ELF-1 (cell line): ENCODE measurements around the gene GPR35.

ENCODE experiments used
- DNase-seq: peaks from one replicate; pipeline ENCODE4 v3.0.0-alpha.2; 2016; ENCODE audit warnings: low read depth, low spot score

The GPR35 gene

DNA sequence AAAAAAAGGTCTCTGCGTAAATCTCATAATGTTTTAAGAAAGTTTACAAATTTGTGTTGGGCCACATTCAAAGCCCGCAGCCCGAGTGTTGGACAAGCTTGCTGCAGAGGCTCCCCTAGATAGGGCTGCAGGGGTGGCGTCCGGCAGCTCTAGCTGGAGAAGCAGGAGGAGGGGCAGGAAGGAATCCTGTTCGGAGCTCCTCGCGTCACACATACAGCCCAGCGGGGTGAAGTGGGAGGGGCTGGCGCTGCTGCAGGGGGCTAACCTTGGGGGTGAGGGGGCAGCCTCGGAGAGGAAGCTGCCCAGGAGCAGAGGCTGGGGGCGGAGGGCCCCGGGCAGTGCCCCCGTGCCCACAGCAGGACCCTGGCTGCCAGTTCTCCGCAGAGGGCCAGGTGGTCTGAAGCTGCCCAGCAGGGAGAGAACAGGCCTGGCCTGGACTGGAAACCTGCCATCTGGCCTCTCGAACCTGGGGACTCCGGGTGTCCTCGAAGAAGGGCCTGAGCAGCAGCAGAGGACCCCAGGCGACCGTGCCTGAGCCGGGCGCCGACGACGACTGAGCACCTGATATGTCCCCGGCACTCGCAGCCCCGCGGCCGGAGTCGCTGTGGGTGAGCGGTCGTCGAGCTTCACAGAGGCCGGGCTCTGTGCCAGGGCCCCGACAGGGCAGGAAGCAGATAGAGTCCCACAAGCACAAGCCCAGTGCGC lies 2.6 kb upstream of the GPR35 start:
- no peak for DNase-seq

DNA sequence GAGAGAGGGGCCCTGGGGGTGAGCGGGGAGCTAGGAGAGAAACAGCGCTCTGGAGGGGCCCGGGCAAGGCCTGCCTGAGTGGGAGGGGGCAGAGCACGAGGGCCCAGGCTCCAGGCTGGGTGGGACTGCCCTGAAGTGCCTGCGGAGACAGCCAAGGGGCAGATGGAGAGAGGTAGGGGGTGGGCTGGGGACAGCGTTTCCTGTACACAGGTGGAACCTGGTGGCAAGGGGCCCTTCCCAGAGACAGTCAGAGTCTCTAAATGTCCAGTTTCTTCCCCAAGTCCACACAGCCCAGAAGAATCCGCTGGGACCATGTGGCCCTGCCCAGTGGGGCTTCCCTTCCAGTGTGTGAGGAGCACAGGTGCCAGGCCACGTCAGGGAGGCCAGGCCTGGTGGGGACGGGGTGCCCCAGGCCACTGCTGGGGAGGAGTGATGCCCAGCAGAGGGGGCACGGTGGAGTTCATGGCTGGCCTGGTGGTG lies 1.7 kb upstream of the GPR35 start:
- DNase-seq, result no peak

- peak; percentile 22 for DNase-seq
These were observed 1.0 kb upstream of the GPR35 start for GRCh38 chr2:240624011-240624949.

DNA sequence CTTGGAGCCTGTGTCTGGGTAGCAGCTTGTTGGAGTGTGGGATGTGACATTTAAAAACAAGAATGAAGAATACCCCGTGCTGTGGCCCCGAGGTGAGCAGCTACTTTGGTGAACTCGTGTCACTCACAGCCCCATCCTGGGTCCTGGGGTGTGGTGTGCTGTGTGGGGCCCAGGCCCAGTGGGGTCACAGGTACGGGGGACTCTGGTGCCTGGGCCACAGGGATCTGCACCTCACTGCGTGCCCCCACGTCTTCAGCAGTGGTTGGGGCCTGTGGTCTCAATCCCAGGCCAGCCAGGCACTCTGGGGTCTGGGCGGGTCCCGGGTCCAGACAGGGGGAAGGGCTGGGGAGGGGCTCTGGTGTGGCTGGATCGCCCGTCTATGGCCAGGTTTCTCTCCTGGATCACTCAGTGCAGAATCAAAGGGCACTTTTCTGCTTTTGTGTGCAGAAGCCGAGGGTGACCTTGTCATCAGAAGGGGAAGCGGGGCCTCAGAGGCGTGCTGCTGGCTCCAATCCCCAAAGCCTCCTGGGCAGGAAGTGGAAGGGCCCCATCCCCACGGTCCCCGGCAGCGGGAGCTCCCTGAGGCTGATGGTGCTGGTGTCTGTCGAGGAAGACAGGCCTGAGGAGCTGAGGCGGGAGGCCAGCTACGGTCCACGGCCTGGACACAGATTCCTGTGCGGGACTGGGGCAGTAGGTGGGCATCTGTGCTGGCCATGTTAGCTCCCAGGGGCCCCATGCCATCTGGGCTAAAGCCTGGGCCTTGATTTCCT lies 1.4 kb downstream of the GPR35 start:
- DNase-seq, result no peak

DNA sequence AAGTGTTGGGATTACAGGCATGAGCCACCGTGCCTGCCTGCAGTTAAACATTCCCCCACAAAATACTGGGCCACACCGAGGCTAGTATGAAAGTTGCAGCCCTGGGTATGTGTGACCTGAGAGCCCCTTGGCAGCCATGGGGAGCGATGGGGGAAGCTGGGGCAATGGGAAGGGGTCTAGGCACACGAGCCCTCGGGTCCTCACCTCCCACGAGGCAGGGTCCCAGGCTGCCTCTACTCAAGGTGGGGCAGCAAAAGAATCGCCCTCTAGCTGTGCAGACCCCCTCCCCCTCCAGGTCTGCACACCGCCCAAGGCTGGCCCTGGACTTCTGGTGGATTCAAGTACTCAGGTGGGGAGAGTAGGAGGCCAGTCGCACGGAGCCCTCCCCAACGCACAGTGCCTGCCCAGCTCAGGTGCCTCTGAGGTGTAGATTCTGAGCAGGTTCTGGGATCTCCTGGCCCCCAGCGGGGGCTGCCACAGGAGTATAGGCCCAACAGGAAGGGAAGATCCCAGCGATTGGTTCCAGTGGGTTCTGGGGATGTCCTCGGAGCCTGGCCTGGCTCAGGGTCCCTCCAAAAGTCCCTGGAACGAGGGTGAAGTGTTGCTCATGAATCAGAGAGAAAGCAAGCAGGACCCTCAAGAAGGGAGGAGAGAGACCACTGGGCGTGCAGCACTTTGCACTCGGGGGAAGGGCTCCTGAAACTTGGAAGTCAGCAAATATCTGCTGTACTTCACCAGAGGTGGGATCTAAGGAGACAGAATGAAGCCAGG lies 2.6 kb downstream of the GPR35 start:
- DNase-seq, result no peak

DNA sequence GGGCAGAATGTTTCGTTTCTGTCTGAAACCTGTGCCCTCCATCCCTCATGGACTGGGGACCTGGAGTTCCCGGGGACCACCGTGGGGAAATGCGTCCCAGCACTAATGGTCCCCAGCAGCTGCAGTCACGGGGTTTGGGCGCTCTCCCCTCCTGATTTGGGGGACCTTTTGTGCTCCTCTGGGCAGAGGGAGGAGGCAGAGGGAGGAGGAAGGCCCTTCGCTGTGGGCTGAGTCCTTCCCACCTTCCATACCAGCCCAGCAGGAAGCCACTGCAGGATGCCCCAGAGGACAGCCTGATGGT lies 3.2 kb downstream of the GPR35 start:
- DNase-seq, result no peak

- no peak for DNase-seq
These were observed 3.7 kb downstream of the GPR35 start for GRCh38 chr2:240628808-240629618.

GRCh38 chr2:240629619-240629967 lies 4.3 kb downstream of the GPR35 start:
- DNase-seq, result no peak

DNA sequence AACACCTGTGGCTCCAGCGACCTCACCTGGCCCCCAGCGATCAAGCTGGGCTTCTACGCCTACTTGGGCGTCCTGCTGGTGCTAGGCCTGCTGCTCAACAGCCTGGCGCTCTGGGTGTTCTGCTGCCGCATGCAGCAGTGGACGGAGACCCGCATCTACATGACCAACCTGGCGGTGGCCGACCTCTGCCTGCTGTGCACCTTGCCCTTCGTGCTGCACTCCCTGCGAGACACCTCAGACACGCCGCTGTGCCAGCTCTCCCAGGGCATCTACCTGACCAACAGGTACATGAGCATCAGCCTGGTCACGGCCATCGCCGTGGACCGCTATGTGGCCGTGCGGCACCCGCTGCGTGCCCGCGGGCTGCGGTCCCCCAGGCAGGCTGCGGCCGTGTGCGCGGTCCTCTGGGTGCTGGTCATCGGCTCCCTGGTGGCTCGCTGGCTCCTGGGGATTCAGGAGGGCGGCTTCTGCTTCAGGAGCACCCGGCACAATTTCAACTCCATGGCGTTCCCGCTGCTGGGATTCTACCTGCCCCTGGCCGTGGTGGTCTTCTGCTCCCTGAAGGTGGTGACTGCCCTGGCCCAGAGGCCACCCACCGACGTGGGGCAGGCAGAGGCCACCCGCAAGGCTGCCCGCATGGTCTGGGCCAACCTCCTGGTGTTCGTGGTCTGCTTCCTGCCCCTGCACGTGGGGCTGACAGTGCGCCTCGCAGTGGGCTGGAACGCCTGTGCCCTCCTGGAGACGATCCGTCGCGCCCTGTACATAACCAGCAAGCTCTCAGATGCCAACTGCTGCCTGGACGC lies 4.9 kb downstream of the GPR35 start:
- no peak for DNase-seq

- no peak for DNase-seq
These were observed 5.7 kb downstream of the GPR35 start for GRCh38 chr2:240630771-240631547.

DNA sequence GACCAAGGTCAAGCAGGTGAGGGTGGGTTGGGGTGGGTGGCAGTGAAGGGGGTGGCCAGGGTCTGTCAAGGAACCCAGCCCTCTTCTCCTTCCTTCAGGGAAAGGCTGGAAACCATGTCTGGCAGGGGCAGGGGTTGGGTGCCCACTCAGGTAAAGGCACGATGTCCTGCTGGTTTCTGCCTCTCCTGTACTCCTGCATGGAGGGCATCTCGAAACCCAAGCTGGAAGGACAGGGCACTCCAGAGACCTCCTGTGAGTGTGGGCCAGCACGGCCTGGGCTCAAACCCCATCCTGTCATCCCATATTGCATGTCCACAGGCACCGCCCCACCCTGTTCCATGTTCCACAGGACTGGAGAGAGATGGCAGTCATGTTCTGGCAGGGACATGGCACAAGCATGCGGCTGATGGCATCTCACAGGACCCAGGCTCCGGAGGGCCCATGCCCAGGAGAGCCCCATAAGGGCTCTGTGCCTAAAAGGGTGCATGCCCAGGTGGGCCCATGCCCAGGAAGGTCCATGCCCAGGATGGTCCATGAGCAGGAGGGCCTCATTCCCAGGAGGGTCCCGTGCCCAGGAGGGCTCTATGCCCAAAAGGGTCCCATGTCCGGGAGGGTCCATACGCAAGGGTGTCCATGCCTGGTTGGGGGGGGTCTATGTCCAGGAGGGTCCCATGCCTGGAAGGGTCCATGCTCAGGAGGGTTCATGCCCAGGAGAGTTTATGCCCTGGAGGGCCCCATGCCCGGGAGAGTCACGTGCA lies 6.4 kb downstream of the GPR35 start:
- no peak for DNase-seq

DNA sequence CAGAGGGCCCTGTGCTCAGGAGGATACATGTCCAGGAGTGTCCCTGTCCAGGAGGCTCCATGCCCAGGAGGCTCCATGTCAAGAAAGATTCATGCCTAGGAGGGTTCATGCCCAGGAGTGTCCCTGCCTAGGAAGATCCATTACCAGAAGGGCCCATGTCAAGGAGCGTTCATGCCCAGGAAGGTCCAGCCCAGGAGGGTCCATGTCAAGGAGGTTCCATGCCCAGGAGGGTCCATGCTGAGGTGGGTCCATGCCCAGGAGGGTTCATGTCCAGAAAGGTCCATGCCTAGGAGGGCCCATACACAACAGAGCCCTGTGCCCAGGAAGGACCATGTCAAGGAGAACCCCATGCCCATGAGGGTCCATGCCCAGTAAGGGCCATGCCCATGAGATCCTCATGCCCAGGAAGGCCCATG lies 7.0 kb downstream of the GPR35 start:
- DNase-seq, result no peak

DNA sequence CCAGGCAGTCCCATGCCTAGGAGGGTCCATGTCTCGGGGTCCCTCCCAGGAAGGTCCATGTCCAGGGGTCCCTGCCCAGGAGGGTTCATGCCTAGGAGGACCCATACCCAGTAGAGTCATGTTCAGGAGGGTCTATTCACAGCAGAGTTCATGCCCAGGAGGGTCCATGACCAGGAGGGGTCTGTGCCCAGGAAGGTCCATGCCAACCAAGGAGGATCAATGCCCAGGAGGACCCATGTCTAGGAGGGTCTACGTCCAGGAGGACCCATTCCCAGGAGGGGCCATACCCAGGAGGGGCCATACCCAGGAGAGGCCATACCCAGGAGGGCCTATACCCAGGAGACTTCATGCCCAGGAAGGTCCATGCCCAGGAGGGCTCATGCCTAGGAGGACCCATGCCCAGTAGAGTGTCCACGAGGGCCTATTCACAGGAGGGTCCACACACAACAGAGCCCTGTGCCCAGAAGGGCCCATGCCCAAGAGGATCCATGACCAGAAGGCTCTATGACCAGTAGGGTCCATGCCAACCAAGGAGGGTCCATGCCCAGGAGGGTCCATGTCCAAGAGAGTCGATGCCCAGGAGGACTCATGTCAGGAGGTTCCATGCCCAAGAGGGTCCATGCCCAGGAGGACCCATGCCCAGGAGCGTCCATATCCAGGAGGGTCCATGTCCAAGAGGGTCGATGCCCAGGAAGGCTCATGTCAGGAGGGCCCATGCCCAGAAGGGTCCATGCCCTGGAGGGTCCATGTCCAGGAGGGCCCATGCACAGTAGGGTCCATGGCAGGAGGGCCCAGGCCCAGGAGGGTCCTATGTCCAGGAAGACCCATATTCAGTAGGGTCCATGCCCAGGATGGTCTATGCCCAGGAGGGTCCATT lies 10.1 kb downstream of the GPR35 start:
- no peak for DNase-seq

GRCh38 chr2:240635998-240636547 lies 10.8 kb downstream of the GPR35 start:
- no peak for DNase-seq

DNA sequence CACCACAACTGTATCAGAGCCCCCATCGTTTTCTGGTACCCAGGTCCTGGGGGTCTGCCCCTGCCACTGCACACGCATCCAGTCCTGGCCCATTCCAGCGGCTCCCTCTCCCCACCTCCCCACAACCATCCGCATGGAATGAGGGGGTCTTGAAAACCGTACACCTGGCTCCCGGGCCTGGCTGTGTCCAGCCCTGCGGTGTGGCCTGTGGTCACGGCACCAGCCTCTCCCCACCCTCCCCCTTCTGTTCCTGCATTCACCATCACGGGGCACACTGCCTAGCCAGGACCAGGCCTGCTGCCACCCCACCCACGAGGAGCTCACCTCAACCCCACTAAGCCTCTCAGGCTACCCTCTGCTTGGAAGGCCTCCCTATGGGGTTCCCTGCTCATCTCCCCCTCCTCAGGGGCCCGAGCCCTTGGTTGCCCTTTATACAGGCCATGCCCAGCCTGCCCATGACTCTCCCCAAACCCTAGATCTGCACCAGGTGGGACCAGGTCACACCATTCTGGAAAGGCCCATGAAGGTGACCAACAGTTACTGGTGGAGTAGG lies 11.4 kb downstream of the GPR35 start:
- no peak for DNase-seq

DNA sequence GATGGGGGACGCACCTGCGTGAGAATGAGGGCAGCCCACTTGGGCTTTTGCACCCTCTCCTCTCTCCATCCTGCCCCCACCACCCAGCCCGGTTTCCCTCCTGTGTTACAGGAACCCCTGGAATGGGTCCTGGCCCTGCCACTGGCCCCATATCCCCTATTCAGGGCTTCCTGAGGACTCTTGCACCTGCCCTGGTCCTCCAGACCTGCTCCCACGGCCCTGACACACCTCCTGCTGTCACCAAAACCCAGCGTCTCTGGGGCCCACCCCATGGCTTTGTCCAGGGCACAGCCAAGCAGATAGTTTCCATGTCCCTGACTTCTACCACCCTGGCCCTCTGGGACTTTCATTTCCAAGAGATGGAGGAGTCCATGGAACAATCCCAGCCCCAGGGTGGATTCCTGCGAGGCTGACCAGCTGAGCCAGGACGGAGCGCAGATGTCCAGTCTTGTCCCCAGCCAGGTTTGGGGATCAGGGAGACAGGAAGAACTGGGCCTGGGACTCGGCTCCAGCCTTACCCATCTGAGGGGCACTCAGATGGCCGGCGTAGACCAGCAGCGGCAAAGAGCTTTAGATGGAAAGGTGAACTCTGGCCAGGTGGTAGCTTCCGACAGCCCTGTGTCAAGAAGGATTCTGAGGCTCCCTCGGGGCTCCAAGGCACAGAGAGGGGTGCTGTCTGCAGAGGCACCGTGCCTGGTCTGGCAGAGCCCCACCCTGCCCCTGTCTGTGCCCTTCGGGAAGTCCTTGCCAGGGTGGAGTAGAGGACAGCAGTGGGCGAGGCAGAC lies 12.0 kb downstream of the GPR35 start:
- DNase-seq, result no peak
